Loucy (cell line): ENCODE results near the gene SUPT20H.

Experiments
- H2AFZ ChIP-seq: fragments of 200-600 bp; sonication (generic); 2 replicates; pipeline ENCODE4 v1.6.0; 2016; ENCODE audit warnings: antibody characterized with exemption, mild to moderate bottlenecking, low read length, moderate library complexity
- H3F3A ChIP-seq: fragments of 200-600 bp; 2 replicates; pipeline ENCODE4 v1.6.0; 2016; ENCODE audit warnings: antibody characterized with exemption, low read depth, mild to moderate bottlenecking
- H3K27me3 ChIP-seq: fragments of 200-600 bp; sonication (generic); 2 replicates; pipeline ENCODE4 v1.6.1; 2014; ENCODE audit warnings: low read length, mild to moderate bottlenecking; ENCODE audit not compliant: insufficient read depth, poor library complexity, severe bottlenecking
- H3K36me3 ChIP-seq: fragments of 200-600 bp; sonication (generic); 2 replicates; pipeline ENCODE4 v1.6.1; 2016; ENCODE audit warnings: low read length; ENCODE audit not compliant: insufficient read depth
- H3K4me1 ChIP-seq: fragments of 200-600 bp; sonication (generic); 2 replicates; pipeline ENCODE4 v1.5.1; 2014; ENCODE audit warnings: low read length, mild to moderate bottlenecking; ENCODE audit not compliant: insufficient read depth, poor library complexity, severe bottlenecking
- H3K4me2 ChIP-seq: fragments of 200-600 bp; sonication (generic); 2 replicates; pipeline ENCODE4 v1.6.0; 2014; ENCODE audit warnings: antibody characterized with exemption, low read length, low read depth, mild to moderate bottlenecking; ENCODE audit not compliant: poor library complexity, severe bottlenecking
- H3K4me3 ChIP-seq: fragments of 200-600 bp; sonication (generic); 2 replicates; pipeline ENCODE4 v1.5.1; 2014; ENCODE audit warnings: low read length, mild to moderate bottlenecking, mixed read lengths; ENCODE audit not compliant: poor library complexity, severe bottlenecking
- H3K79me2 ChIP-seq: fragments of 200-600 bp; sonication (generic); 2 replicates; pipeline ENCODE4 v1.6.1; 2014; ENCODE audit warnings: low read length; ENCODE audit not compliant: insufficient read depth
- H3K9ac ChIP-seq: fragments of 200-600 bp; sonication (generic); 2 replicates; pipeline ENCODE4 v1.6.0; 2014; ENCODE audit warnings: mild to moderate bottlenecking, low read depth, low read length, moderate library complexity; ENCODE audit not compliant: poor library complexity, severe bottlenecking
- H3K9me2 ChIP-seq: fragments of 200-600 bp; sonication (generic); replicated peaks from 2 replicates; pipeline ENCODE4 v1.6.1; 2016; ENCODE audit warnings: low read depth, low read length, mixed read lengths
- H3K9me3 ChIP-seq: fragments of 200-600 bp; sonication (generic); 2 replicates; pipeline ENCODE4 v1.6.1; 2014; ENCODE audit warnings: mild to moderate bottlenecking, antibody characterized with exemption, low read length, low read depth; ENCODE audit not compliant: insufficient read depth
- H4K20me1 ChIP-seq: fragments of 200-600 bp; sonication (generic); 2 replicates; pipeline ENCODE4 v1.6.0; 2014; ENCODE audit warnings: antibody characterized with exemption, low read length, mild to moderate bottlenecking; ENCODE audit not compliant: insufficient read depth, poor library complexity, severe bottlenecking
- EZH2phosphoT487 ChIP-seq: fragments of 200-600 bp; IDR thresholded peaks from 2 replicates; pipeline ENCODE4 v1.6.1; 2018; ENCODE audit warnings: antibody characterized with exemption, mild to moderate bottlenecking, moderate library complexity, borderline replicate concordance
- TF ChIP-seq, protein P1 (sequence below): fragments of 200-600 bp; sonication (generic); conservative IDR thresholded peaks from 2 replicates; pipeline ENCODE4 v1.5.1; 2014; ENCODE audit warnings: mild to moderate bottlenecking, antibody characterized with exemption, low read length

SUPT20H gene

GRCh38 chr13:37070145-37070695 is 10.7 kb upstream of the SUPT20H start:
- Histone ChIP-seq H4K20me1 (no peaks in the 10 kb centered on the region), H3K79me2 (no peaks in the 10 kb centered on the region), H3K36me3 (no peaks in the 10 kb centered on the region), H3K4me1 (no peaks in the 10 kb centered on the region), H3K27me3 (no peaks in the 10 kb centered on the region), H3K9me3 (no peaks in the 10 kb centered on the region), H3F3A (no peaks in the 10 kb centered on the region), H3K4me3 (no peak overlapping the region), H3K9me2 (no peaks in the 10 kb centered on the region), H2AFZ (no peak overlapping the region), H3K9ac (no peak overlapping the region), H3K4me2 (no peak overlapping the region)
- TF ChIP-seq, protein P1, sequence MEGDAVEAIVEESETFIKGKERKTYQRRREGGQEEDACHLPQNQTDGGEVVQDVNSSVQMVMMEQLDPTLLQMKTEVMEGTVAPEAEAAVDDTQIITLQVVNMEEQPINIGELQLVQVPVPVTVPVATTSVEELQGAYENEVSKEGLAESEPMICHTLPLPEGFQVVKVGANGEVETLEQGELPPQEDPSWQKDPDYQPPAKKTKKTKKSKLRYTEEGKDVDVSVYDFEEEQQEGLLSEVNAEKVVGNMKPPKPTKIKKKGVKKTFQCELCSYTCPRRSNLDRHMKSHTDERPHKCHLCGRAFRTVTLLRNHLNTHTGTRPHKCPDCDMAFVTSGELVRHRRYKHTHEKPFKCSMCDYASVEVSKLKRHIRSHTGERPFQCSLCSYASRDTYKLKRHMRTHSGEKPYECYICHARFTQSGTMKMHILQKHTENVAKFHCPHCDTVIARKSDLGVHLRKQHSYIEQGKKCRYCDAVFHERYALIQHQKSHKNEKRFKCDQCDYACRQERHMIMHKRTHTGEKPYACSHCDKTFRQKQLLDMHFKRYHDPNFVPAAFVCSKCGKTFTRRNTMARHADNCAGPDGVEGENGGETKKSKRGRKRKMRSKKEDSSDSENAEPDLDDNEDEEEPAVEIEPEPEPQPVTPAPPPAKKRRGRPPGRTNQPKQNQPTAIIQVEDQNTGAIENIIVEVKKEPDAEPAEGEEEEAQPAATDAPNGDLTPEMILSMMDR: no peak
- no peak for TF ChIP-seq EZH2phosphoT487

DNA sequence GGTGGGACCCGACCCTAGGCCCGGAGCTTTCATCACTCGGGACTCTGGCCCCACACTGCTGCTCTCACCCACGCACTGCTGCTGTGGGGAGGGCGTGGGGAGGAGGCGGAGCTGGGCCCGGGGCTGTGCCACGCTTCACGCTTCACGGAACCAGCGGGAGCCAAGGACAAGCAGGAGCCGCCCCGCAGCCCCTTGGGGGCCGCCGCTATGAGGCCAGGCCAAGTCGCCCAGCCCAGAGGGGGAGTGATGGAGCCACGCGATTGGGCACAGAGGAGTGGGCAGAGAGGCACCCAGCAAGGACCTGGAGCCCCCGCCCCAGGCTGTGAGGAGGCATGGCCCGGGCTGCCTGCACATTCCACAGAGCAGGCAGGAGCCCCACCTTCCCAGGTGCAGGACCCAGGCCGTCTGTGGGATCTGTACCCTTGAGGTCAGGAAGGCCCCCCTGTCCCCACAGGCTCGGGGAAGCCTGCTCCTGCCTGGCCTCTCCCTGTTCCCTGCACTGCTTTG is 10.2 kb upstream of the SUPT20H start:
- Histone ChIP-seq H3K27me3 (no peaks in the 10 kb centered on the region), H4K20me1 (no peaks in the 10 kb centered on the region), H3K9me2 (no peaks in the 10 kb centered on the region), H3K36me3 (no peaks in the 10 kb centered on the region), H3K4me3 (no peak overlapping the region), H3K4me1 (no peaks in the 10 kb centered on the region), H2AFZ (no peak overlapping the region), H3K9me3 (no peaks in the 10 kb centered on the region), H3K9ac (no peak overlapping the region), H3K79me2 (no peaks in the 10 kb centered on the region), H3K4me2 (no peak overlapping the region), H3F3A (no peaks in the 10 kb centered on the region)
- no peak for TF ChIP-seq EZH2phosphoT487
- TF ChIP-seq, protein P1: no peak

DNA sequence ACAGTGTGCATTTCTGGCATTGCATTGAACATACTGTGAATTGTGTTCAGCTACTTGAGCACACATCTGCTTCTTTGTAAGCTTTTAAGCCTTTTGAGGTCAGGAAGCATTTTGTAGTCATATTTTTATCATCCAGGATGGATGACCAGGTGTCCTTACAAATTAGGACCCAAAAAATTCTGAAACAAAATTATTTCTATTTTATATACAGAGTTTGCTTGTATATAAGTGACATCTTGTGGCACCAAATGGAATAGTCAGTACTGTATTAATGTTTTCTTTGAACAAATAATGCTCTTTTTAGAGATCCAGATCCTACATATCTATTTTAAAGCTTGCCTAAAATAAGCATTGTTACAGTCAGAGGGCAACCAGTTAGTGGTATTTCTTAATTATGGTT is 9.5 kb upstream of the SUPT20H start:
- Histone ChIP-seq H3K4me1 (no peaks in the 10 kb centered on the region), H3K27me3 (no peaks in the 10 kb centered on the region), H3F3A (no peaks in the 10 kb centered on the region), H3K79me2 (no peaks in the 10 kb centered on the region), H3K9ac (no peak overlapping the region), H3K4me3 (no peak overlapping the region), H3K36me3 (no peaks in the 10 kb centered on the region), H2AFZ (peak overlapping the region; percentile 29; the same call in 1 of the 2 replicates), H4K20me1 (no peaks in the 10 kb centered on the region), H3K9me3 (no peaks in the 10 kb centered on the region), H3K4me2 (no peak overlapping the region), H3K9me2 (no peaks in the 10 kb centered on the region)
- TF ChIP-seq, protein P1: peak; percentile 65
- TF ChIP-seq EZH2phosphoT487: no peak
